ENCODE results near the gene THUMPD1. TPM values are rescaled to one million over a fixed set of nuclear protein-coding genes. Genes with fewer than 3 reads are reported as not detected.

Gene THUMPD1
- total and polyA plus RNA-seq, 2 experiments from 2014 or later: 44.6 to 93.0 TPM

GRCh38 chr16:20768818-20769217 is 27.2 kb upstream of the THUMPD1 start (continued):
- TF ChIP-seq ZNF462 (CRISPR knock-in tag; IDR thresholded peaks at IDR 0.05) (no peak), STAT1 (IDR thresholded peaks at IDR 0.05; ENCODE audit: unreplicated experiment) (no peak), ZNF331 (CRISPR knock-in tag; IDR thresholded peaks at IDR 0.05; ENCODE audit: low read depth) (no peak)

GRCh38 chr16:20768121-20768520 is 26.5 kb upstream of the THUMPD1 start:
- H3K27me3 ChIP-seq (ENCODE audit: insufficient read depth): no peaks in the 10 kb centered on the region
- no peaks in the 10 kb centered on the region for H4K20me1 ChIP-seq (replicated peaks; ENCODE audit: insufficient read depth)
- no peaks in the 10 kb centered on the region for H3K79me2 ChIP-seq (replicated peaks; ENCODE audit: insufficient read depth)
- H3K4me3 ChIP-seq: no peak overlapping the region
- H3K27ac ChIP-seq (ENCODE audit: low read depth): no peak overlapping the region
- H3K9me3 Mint-ChIP-seq: no peaks in the 10 kb centered on the region; the same call in 2 of the 3 replicates
- no peak overlapping the region for H3K27ac Mint-ChIP-seq
- H3K4me1 ChIP-seq (ENCODE audit: insufficient read depth): no peaks in the 10 kb centered on the region
- no peaks in the 10 kb centered on the region for H3K9me2 ChIP-seq (ENCODE audit: insufficient read depth)
- ATAC-seq (no peak), DNase-seq (ENCODE audit: low spot score) (no peak)
- peaks cover 5% of the 10 kb centered on the region; the same call in 2 of the 3 replicates for H3K4me1 Mint-ChIP-seq
- no peaks in the 10 kb centered on the region for H3F3A ChIP-seq (replicated peaks; ENCODE audit: low read depth)
- H3K4me3 Mint-ChIP-seq: no peak overlapping the region
- no peaks in the 10 kb centered on the region for H3K36me3 Mint-ChIP-seq (ENCODE audit: low read depth)
- no peak overlapping the region for H3K4me2 ChIP-seq
- H3K27me3 Mint-ChIP-seq (ENCODE audit: insufficient read depth, low read depth, poor library complexity): peaks cover 2% of the 10 kb centered on the region
- H3K36me3 ChIP-seq (ENCODE audit: insufficient read depth): no peaks in the 10 kb centered on the region
- H2AFZ ChIP-seq: no peak overlapping the region
- TF ChIP-seq JUNB (IDR thresholded peaks at IDR 0.05; ENCODE audit: unreplicated experiment): no peak
- TF ChIP-seq ZNF462 (CRISPR knock-in tag; IDR thresholded peaks at IDR 0.05): no peak
- no peak for TF ChIP-seq REST (IDR thresholded peaks at IDR 0.05; ENCODE audit: unreplicated experiment)
- no peak for TF ChIP-seq STAT1 (IDR thresholded peaks at IDR 0.05; ENCODE audit: unreplicated experiment)
- no peak for TF ChIP-seq EZH2phosphoT487 (IDR thresholded peaks at IDR 0.05; ENCODE audit: unreplicated experiment)
